OCI-LY3 (cell line): ENCODE measurements around the gene CADM2.

Source experiments
- H2AFZ ChIP-seq: fragments of 200-600, 300-600 bp; shearing (Covaris generic); 2 replicates; pipeline ENCODE4 v1.6.0; 2014; ENCODE audit warnings: antibody characterized with exemption, low read depth, low read length
- H3K27ac ChIP-seq: fragments of 200-600, 300-600 bp; sonication (generic); 2 replicates; pipeline ENCODE4 v1.5.1; 2014; ENCODE audit warnings: mild to moderate bottlenecking, low read length, moderate library complexity, mixed read lengths
- H3K27me3 ChIP-seq: fragments of 200-600, 300-600 bp; sonication (generic); 2 replicates; pipeline ENCODE4 v1.6.1; 2014; ENCODE audit warnings: low read depth, low read length, mixed read lengths
- H3K36me3 ChIP-seq: fragments of 200-600, 300-600 bp; sonication (generic); replicated peaks from 2 replicates; pipeline ENCODE3; 2014; ENCODE audit warnings: low read depth, low read length, mixed read lengths
- H3K4me1 ChIP-seq: fragments of 300-600, 200-600 bp; sonication (generic); 2 replicates; pipeline ENCODE4 v1.6.1; 2014; ENCODE audit warnings: low read length, mixed read lengths
- H3K4me2 ChIP-seq: fragments of 200-600, 300-600 bp; sonication (generic); 2 replicates; pipeline ENCODE4 v1.6.1; 2014; ENCODE audit warnings: low read length, mixed read lengths
- H3K4me3 ChIP-seq: fragments of 300-600, 200-600 bp; sonication (generic); 2 replicates; pipeline ENCODE4 v1.5.1; 2014; ENCODE audit warnings: antibody characterized with exemption, mild to moderate bottlenecking, low read length, moderate library complexity
- H3K79me2 ChIP-seq: fragments of 300-600, 200-600 bp; shearing (Covaris generic); 2 replicates; pipeline ENCODE4 v1.6.1; 2014; ENCODE audit warnings: mild to moderate bottlenecking, low read length, mixed read lengths
- H3K9ac ChIP-seq: fragments of 300-600, 200-600 bp; shearing (Covaris generic); 2 replicates; pipeline ENCODE4 v1.6.0; 2014; ENCODE audit warnings: mild to moderate bottlenecking, low read length, moderate library complexity
- H3K9me3 ChIP-seq: fragments of 200-600, 300-600 bp; shearing (Covaris generic); 2 replicates; pipeline ENCODE4 v1.6.1; 2014; ENCODE audit warnings: low read length, mixed read lengths; ENCODE audit not compliant: insufficient read depth
- H4K20me1 ChIP-seq: fragments of 200-600, 300-600 bp; sonication (generic); 2 replicates; pipeline ENCODE4 v1.6.1; 2016; ENCODE audit warnings: low read length, mixed read lengths; ENCODE audit not compliant: insufficient read depth
- EZH2phosphoT487 ChIP-seq: fragments of 200-600 bp; shearing (Covaris generic); IDR thresholded peaks from 2 replicates; pipeline ENCODE4 v1.6.1; 2018; ENCODE audit warnings: antibody characterized with exemption, mixed run types, low read depth
- TF ChIP-seq, protein P1 (sequence below): fragments of 200-600, 300-600 bp; sonication (generic); IDR thresholded peaks from 2 replicates; pipeline ENCODE4 v1.5.1; 2014; ENCODE audit warnings: antibody characterized with exemption, low read length, low read depth

Gene CADM2

DNA sequence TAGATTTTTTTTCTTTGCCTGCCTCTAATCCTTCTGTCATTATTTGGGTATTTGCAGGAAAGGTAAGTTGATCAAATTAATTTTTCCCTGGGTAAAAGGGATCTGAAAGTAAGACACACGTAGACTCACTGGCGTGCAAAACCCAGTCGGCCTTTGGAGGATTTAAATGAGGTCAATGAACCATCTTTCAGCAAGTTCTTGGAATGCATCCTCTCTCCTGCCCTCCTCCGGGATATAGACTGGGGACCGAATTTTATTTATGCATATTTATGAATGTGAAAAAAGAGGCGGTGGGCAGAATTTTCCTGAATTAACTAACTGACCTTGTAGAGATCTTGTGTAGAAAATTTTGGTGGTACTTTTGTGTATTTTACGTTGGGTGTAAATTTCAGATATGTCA, 2.2 kb downstream of the CADM2 start:
- H3K4me1 ChIP-seq: no peaks in the 10 kb centered on the region
- no peaks in the 10 kb centered on the region for H3K9me3 ChIP-seq
- no peaks in the 10 kb centered on the region for H3K79me2 ChIP-seq
- no peak overlapping the region for H3K9ac ChIP-seq
- TF ChIP-seq, protein P1, sequence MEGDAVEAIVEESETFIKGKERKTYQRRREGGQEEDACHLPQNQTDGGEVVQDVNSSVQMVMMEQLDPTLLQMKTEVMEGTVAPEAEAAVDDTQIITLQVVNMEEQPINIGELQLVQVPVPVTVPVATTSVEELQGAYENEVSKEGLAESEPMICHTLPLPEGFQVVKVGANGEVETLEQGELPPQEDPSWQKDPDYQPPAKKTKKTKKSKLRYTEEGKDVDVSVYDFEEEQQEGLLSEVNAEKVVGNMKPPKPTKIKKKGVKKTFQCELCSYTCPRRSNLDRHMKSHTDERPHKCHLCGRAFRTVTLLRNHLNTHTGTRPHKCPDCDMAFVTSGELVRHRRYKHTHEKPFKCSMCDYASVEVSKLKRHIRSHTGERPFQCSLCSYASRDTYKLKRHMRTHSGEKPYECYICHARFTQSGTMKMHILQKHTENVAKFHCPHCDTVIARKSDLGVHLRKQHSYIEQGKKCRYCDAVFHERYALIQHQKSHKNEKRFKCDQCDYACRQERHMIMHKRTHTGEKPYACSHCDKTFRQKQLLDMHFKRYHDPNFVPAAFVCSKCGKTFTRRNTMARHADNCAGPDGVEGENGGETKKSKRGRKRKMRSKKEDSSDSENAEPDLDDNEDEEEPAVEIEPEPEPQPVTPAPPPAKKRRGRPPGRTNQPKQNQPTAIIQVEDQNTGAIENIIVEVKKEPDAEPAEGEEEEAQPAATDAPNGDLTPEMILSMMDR: no peak
- TF ChIP-seq EZH2phosphoT487: no peak
- no peaks in the 10 kb centered on the region for H4K20me1 ChIP-seq
- no peak overlapping the region for H3K4me2 ChIP-seq
- H3K27ac ChIP-seq: no peak overlapping the region
- no peak overlapping the region for H2AFZ ChIP-seq
- no peaks in the 10 kb centered on the region for H3K27me3 ChIP-seq
- no peak overlapping the region for H3K4me3 ChIP-seq
- no peaks in the 10 kb centered on the region for H3K36me3 ChIP-seq

DNA sequence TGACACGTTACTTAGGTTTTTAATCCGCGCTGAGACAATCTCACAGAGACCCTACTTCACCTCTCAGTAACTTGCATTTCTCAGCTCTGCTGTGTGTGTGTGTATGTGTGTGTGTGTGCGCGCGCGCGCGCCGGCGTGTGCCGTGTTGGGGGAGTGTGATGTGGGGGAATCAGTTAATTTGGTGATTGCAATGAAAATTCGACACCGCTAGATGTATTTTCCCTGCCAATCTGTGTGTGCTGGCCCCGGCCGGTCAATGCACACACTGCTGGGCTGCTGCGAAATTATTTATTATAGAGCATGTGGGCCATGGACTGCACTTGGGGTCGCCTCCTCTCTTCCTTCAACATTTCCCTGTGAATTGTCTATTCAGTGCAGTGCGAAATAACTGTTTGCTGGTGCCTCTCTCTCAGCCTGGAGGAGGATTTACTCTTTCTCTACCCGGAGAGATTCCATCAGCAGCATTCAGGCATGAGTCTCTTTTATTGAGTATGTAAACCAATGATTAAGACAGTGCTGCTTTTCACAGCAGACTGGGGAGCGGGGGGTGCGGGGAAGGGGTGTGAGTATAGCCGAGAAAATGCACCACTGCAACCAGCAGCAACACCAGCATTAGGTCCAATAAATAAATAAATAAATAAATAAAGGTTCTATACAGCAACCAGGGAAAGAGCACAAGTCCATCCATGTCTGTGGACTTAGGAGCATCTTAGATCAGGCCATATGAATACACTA, 2.9 kb downstream of the CADM2 start:
- Histone ChIP-seq H3K4me3 (no peak overlapping the region), H3K36me3 (no peaks in the 10 kb centered on the region), H3K27ac (no peak overlapping the region), H3K79me2 (no peaks in the 10 kb centered on the region), H4K20me1 (no peaks in the 10 kb centered on the region), H3K9ac (no peak overlapping the region), H3K4me2 (no peak overlapping the region), H3K27me3 (no peaks in the 10 kb centered on the region), H3K4me1 (no peaks in the 10 kb centered on the region), H2AFZ (no peak overlapping the region), H3K9me3 (no peaks in the 10 kb centered on the region)
- TF ChIP-seq, protein P1: no peak
- no peak for TF ChIP-seq EZH2phosphoT487

DNA sequence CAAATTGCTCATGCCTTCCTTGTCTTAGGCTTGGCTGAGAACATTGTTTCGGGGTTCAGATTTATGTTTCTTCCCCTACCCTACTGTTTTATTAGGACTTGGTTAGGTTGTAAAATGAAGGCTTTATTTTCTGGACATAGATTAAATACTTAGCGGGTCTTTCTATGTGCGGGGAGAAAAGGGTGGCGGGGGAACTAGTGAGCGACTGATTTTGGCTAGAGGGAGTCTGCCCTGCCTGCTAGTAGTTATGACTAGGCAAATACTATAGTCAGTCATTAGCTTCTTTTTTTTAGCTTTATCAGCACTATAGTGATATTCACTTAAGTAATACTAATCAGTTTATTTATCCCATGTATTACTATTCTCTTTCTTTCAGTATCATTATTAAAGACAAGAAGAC, 3.6 kb downstream of the CADM2 start:
- H2AFZ ChIP-seq: no peak overlapping the region
- H3K79me2 ChIP-seq: no peaks in the 10 kb centered on the region
- H3K36me3 ChIP-seq: no peaks in the 10 kb centered on the region
- no peaks in the 10 kb centered on the region for H4K20me1 ChIP-seq
- H3K27ac ChIP-seq: no peak overlapping the region
- no peak overlapping the region for H3K9ac ChIP-seq
- no peak overlapping the region for H3K4me2 ChIP-seq
- H3K27me3 ChIP-seq: no peaks in the 10 kb centered on the region
- H3K4me1 ChIP-seq: no peaks in the 10 kb centered on the region
- no peak overlapping the region for H3K4me3 ChIP-seq
- H3K9me3 ChIP-seq: no peaks in the 10 kb centered on the region
- TF ChIP-seq, protein P1: no peak
- TF ChIP-seq EZH2phosphoT487: no peak

DNA sequence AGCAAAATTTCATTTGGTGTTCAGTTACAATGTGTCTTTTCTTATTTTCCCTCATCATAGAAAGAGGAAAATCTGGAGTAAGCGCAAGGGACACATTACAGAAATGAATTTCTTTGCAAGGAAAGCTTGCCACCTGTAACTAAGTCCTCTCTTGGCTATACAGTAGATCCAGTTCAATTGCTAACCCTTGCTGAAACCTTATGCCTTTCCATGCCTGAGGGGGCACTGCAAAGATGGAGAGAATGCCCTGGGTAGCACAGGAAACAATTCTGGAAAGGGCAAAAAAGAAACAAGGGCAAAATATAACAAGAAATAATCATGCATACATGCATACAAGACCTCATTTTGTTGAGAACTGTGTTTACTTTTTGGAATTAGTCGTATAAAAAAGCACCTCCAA, 4.3 kb downstream of the CADM2 start:
- Histone ChIP-seq H3K27ac (no peak overlapping the region), H4K20me1 (no peaks in the 10 kb centered on the region), H3K9ac (no peak overlapping the region), H3K9me3 (no peaks in the 10 kb centered on the region), H2AFZ (no peak overlapping the region), H3K36me3 (no peaks in the 10 kb centered on the region), H3K79me2 (no peaks in the 10 kb centered on the region), H3K4me3 (no peak overlapping the region), H3K4me2 (no peak overlapping the region), H3K27me3 (no peaks in the 10 kb centered on the region), H3K4me1 (no peaks in the 10 kb centered on the region)
- TF ChIP-seq EZH2phosphoT487: no peak
- TF ChIP-seq, protein P1: no peak
